UCSD-AML1 (cell line): Measurements from ENCODE around the gene TMEM183A.
"Not testable (repeated sequence)": the region's sequence is repeated elsewhere in the genome, so short reads cannot be mapped to it uniquely, and the experiment has no call there.

Experiments
- DNase-seq: peaks from one replicate; lab custom pipeline; 2025; ENCODE audit not compliant: unreplicated experiment; lab: John Stamatoyannopoulos, UW

TMEM183A gene

GRCh38 chr1:202987255-202987654 is 19.9 kb upstream of the TMEM183A start:
- DNase-seq: no peak

- peak; percentile 32 for DNase-seq
These were observed 19.1 kb upstream of the TMEM183A start for GRCh38 chr1:202987922-202988583.

- no peak for DNase-seq
These were observed 17.3 kb upstream of the TMEM183A start for GRCh38 chr1:202989879-202990278.

GRCh38 chr1:202991112-202991511 is 16.1 kb upstream of the TMEM183A start:
- DNase-seq: no peak

GRCh38 chr1:202994756-202995155 is 12.4 kb upstream of the TMEM183A start:
- DNase-seq: no peak

GRCh38 chr1:202998836-202999750 is 8.1 kb upstream of the TMEM183A start:
- peak; percentile 44 for DNase-seq

GRCh38 chr1:203000217-203000944 is 6.8 kb upstream of the TMEM183A start:
- no peak for DNase-seq

- DNase-seq: no peak
These were observed 5.2 kb upstream of the TMEM183A start for GRCh38 chr1:203001986-203002385.

- no peak for DNase-seq
These were observed 4.2 kb upstream of the TMEM183A start for GRCh38 chr1:203002951-203003350.

GRCh38 chr1:203005395-203006142 is 1.6 kb upstream of the TMEM183A start:
- not testable (repeated sequence) for DNase-seq

GRCh38 chr1:203009185-203009584 is 2.0 kb downstream of the TMEM183A start:
- DNase-seq: no peak

- DNase-seq: no peak
These were observed 4.4 kb downstream of the TMEM183A start for GRCh38 chr1:203011582-203011981.

GRCh38 chr1:203017061-203017460 is 9.9 kb downstream of the TMEM183A start:
- no peak for DNase-seq

- DNase-seq: no peak
These were observed 10.5 kb downstream of the TMEM183A start for GRCh38 chr1:203017692-203018091.

- not testable (repeated sequence) for DNase-seq
These were observed 15.7 kb downstream of the TMEM183A start for GRCh38 chr1:203022855-203023254.

- no peak for DNase-seq
These were observed 18.5 kb downstream of the TMEM183A start for GRCh38 chr1:203025686-203026030.

- peak; percentile 54 for DNase-seq
These were observed 19.0 kb downstream of the TMEM183A start, which contains the start of gene PPFIA4 for GRCh38 chr1:203026031-203026665. Gene PPFIA4, plus strand, starts transcription at chr1:203026491. Its CDS starts 12,518 bp downstream, at chr1:203039009.

- DNase-seq: no peak
These were observed 19.8 kb downstream of the TMEM183A start for GRCh38 chr1:203026666-203027663.
